ENCODE measurements around the gene CLDN22.

DNA sequence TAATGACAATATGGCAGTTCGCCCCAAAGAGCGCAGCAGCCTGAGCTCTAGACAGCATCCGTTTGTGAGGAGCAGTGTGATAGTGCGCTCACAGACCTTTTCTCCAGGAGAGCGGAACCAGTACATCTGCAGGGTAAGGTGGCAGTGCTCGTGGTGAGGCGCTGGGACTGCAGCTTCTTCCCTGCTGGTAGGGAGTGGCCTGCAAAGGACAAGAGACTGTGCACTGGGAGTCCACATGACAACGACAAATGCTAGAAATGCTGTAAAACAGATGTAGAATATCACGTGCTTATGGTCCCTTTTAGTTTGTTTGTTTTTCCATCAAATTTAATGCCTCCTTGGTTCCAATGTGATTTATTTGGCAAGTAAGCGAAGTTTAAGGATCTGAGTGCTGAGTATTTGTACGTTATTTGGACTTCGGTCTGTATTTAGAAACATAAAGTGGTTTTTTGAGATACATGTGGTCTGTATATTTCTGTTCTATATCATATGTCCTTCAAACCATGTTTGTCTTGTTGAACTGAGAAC, 35.8 kb downstream of the CLDN22 start:
- TF ChIP-seq, protein P1, sequence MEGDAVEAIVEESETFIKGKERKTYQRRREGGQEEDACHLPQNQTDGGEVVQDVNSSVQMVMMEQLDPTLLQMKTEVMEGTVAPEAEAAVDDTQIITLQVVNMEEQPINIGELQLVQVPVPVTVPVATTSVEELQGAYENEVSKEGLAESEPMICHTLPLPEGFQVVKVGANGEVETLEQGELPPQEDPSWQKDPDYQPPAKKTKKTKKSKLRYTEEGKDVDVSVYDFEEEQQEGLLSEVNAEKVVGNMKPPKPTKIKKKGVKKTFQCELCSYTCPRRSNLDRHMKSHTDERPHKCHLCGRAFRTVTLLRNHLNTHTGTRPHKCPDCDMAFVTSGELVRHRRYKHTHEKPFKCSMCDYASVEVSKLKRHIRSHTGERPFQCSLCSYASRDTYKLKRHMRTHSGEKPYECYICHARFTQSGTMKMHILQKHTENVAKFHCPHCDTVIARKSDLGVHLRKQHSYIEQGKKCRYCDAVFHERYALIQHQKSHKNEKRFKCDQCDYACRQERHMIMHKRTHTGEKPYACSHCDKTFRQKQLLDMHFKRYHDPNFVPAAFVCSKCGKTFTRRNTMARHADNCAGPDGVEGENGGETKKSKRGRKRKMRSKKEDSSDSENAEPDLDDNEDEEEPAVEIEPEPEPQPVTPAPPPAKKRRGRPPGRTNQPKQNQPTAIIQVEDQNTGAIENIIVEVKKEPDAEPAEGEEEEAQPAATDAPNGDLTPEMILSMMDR (IDR thresholded peaks at IDR 0.05), result no peak
- TF ChIP-seq ZFX (IDR thresholded peaks at IDR 0.05; ENCODE audit: borderline replicate concordance), result no peak

Data from 22Rv1 (cell line).